BLaER1 (cell line): ENCODE results near the gene MRPL9.
A peak's percentile ranks its signal among the peaks of the same experiment; 100 is the strongest.
"Not testable (repeated sequence)": the region's sequence is repeated elsewhere in the genome, so short reads cannot be mapped to it uniquely, and the experiment has no call there.

Source experiments
- H3K27ac ChIP-seq: shearing (Covaris generic); formaldehyde crosslinking; 2 replicates; pipeline ENCODE4 v1.8.1; 2022
- H3K27me3 ChIP-seq: shearing (Covaris generic); formaldehyde crosslinking; 2 replicates; pipeline ENCODE4 v1.8.1; 2022
- H3K36me3 ChIP-seq: shearing (Covaris generic); formaldehyde crosslinking; 2 replicates; pipeline ENCODE4 v1.8.1; 2022
- H3K4me1 ChIP-seq: shearing (Covaris generic); formaldehyde crosslinking; 2 replicates; pipeline ENCODE4 v1.8.1; 2022
- H3K4me2 ChIP-seq: shearing (Covaris generic); formaldehyde crosslinking; 2 replicates; pipeline ENCODE4 v1.8.1; 2022
- H3K4me3 ChIP-seq: shearing (Covaris generic); formaldehyde crosslinking; 2 replicates; pipeline ENCODE4 v1.8.1; 2022
- H3K9ac ChIP-seq: shearing (Covaris generic); formaldehyde crosslinking; 2 replicates; pipeline ENCODE4 v1.8.1; 2022
- H3K9me3 ChIP-seq: shearing (Covaris generic); formaldehyde crosslinking; 2 replicates; pipeline ENCODE4 v1.8.1; 2022
- H4K20me1 ChIP-seq: shearing (Covaris generic); formaldehyde crosslinking; 2 replicates; pipeline ENCODE4 v1.8.1; 2022
- Cebpa-rat ChIP-seq: shearing (Covaris generic); IDR thresholded peaks from 2 replicates; pipeline ENCODE4 v1.8.1; 2022

Gene MRPL9

DNA sequence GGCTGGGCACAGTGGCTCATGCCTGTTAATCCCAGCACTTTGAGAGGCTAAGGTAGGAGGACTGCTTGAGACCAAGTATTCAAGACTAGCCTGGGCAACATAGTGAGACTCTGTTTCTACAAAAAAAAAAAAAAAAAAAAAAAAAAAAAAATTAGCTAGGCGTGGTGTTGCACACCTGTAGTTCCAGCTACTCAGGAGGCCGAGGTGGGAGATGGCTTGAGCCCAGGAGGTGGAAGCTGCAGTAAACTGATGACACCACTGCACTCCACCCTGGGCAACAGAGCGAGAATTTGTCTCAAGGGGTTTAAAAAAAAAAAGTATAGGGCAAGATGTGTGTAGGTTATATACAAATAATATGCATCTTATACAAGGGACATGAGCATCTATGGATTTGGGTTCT lies 24.4 kb upstream of the MRPL9 start:
- Histone ChIP-seq H3K4me1 (peaks cover 30% of the 10 kb centered on the region), H3K9me3 (no peaks in the 10 kb centered on the region), H3K27me3 (no peaks in the 10 kb centered on the region), H3K36me3 (no peaks in the 10 kb centered on the region), H3K9ac (no peak overlapping the region), H4K20me1 (no peaks in the 10 kb centered on the region), H3K4me2 (no peak overlapping the region), H3K4me3 (no peak overlapping the region), H3K27ac (no peak overlapping the region)
- no peak for TF ChIP-seq Cebpa-rat

DNA sequence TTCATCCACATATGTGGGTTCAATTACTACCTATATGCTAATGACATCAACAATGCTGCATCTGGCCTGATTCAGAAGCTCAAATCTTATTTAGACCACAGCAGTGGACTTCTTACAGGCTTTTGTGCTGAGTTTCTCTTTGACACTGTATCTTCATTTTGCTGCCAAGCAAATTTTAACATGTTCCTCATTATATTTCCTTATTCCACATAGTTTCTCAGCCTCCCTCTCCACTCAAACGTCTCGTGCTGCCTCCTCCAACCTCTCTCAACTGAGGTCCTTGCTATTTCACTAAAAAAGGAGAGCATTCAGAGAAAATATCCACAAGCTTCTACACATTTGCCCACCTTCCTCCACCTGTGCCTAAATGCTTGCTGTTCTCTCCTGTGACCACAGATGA lies 20.5 kb upstream of the MRPL9 start:
- peak overlapping the region; percentile 36 for H3K4me2 ChIP-seq
- no peak overlapping the region for H3K9ac ChIP-seq
- no peaks in the 10 kb centered on the region for H3K9me3 ChIP-seq
- no peaks in the 10 kb centered on the region for H3K27me3 ChIP-seq
- H3K36me3 ChIP-seq, result peaks cover 14% of the 10 kb centered on the region; the same call in 1 of the 2 replicates
- no peak overlapping the region for H3K27ac ChIP-seq
- H3K4me3 ChIP-seq, result no peak overlapping the region
- TF ChIP-seq Cebpa-rat, result no peak
- H4K20me1 ChIP-seq, result no peaks in the 10 kb centered on the region
- peaks cover 18% of the 10 kb centered on the region for H3K4me1 ChIP-seq

DNA sequence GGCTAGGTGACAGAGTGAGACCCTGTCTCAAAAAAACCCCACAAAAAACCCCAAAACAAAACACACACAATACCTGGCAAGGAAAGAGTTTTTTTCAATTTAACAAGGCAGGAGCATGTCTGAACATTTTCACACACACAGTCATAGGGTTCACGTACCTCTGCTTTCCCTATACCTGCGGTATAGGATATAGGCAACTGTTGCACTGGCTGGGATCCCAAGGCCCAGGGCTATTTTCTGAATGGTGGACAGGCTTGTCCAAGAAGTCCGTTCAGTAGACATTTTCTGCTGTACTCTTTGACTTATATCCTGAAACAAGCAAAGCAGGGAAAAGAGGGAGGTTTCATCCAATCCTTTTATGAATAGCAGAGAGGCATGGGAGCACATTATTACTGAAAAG lies 19.4 kb upstream of the MRPL9 start:
- no peak overlapping the region for H3K4me2 ChIP-seq
- no peak overlapping the region for H3K9ac ChIP-seq
- peaks cover 18% of the 10 kb centered on the region for H3K4me1 ChIP-seq
- H4K20me1 ChIP-seq, result no peaks in the 10 kb centered on the region
- no peaks in the 10 kb centered on the region for H3K9me3 ChIP-seq
- H3K27ac ChIP-seq, result no peak overlapping the region
- H3K4me3 ChIP-seq, result no peak overlapping the region
- H3K27me3 ChIP-seq, result no peaks in the 10 kb centered on the region
- peaks cover 23% of the 10 kb centered on the region; the same call in 1 of the 2 replicates for H3K36me3 ChIP-seq
- TF ChIP-seq Cebpa-rat, result no peak

DNA sequence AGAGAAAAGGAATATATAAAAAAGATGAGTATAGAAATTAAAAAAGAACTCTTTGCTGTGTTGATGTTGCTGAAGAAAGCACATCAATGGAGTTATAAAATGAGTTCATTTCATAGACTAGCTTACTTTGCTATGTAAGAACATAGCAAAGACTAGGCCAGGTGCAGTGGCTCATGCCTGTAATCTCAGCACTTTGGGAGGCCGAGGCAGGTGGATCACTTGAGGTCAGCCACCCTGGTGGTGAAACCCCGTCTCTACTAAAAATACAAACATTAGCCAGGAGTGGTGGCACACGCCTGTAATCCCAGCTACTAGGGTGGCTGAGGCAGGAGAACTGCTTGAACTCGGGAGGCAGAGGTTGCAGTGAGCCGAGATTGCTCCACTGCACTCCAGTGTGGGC lies 18.7 kb upstream of the MRPL9 start:
- H3K4me2 ChIP-seq, H4K20me1 ChIP-seq, H3K9me3 ChIP-seq, H3K4me3 ChIP-seq, H3K27me3 ChIP-seq, H3K9ac ChIP-seq, H3K27ac ChIP-seq: not testable (repeated sequence)
- peaks cover 18% of the 10 kb centered on the region for H3K4me1 ChIP-seq
- peaks cover 23% of the 10 kb centered on the region; the same call in 1 of the 2 replicates for H3K36me3 ChIP-seq

DNA sequence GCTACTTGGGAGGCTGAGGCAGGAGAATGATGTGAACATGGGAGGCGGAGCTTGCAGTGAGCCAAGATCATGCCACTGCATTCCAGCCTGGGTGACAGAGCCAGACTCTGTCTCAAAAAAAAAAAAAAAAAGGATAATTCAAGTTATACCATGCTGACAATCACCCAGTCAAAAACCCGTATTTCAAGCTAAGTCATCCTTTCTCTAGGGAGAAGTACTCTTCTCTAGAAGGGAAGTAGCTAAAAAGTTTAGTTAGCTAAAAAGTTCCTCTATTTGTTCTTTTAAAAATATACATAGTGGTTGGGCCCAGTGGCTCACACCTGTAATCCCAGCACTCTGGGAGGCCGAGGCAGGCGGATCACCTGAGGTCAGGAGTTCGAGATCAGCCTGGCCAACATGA lies 17.4 kb upstream of the MRPL9 start:
- H3K27ac ChIP-seq, H3K9me3 ChIP-seq, H3K9ac ChIP-seq, H3K4me2 ChIP-seq, H4K20me1 ChIP-seq, H3K27me3 ChIP-seq, H3K4me3 ChIP-seq: not testable (repeated sequence)
- H3K4me1 ChIP-seq, result peaks cover 18% of the 10 kb centered on the region
- H3K36me3 ChIP-seq, result peaks cover 34% of the 10 kb centered on the region

DNA sequence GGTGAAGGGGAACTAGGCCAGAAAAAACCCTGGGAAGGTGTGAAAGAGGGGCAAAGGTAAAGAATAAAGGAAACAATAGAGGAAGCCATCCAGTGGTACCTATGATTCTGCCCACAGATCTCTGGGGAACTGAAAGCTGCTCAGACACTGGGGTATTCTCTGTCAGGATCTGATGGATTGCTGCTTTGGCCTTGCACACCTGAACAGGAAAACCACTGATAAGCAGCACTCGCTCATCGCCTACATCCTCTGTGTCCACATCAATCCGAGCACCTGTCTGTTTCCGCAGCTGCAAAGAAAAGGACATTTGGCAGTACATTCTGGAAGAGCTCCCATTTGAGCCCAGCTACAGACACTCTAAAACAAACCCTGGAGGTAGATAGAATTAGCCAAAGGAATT lies 16.6 kb upstream of the MRPL9 start:
- Histone ChIP-seq H3K36me3 (peaks cover 42% of the 10 kb centered on the region), H3K9me3 (no peaks in the 10 kb centered on the region), H4K20me1 (no peaks in the 10 kb centered on the region), H3K27me3 (no peaks in the 10 kb centered on the region), H3K4me1 (peaks cover 18% of the 10 kb centered on the region), H3K9ac (no peak overlapping the region), H3K4me2 (peak overlapping the region; percentile 59), H3K4me3 (no peak overlapping the region), H3K27ac (no peak overlapping the region)
- TF ChIP-seq Cebpa-rat, result no peak

DNA sequence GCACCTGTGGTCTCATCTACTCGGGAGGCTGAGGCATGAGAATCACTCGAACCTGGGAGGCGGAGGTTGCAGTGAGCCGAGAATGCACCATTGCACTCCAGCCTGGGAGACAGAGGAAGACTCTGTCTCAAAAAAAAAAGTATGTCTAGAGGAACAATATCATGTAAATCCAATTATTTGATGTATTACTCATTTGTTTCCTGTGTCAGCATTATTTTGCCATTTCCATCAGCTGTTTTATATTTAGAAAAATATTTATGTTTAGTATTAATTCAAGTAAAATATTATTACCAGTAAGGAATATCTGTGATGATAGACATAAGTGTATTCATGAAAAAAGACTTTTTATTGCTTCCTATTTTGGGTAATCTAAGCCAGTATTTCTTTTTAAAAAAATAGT lies 14.0 kb upstream of the MRPL9 start:
- Histone ChIP-seq H3K4me2 (no peak overlapping the region), H3K9me3 (no peaks in the 10 kb centered on the region), H3K27ac (no peak overlapping the region), H3K4me1 (peaks cover 9% of the 10 kb centered on the region), H3K36me3 (peaks cover 53% of the 10 kb centered on the region), H3K4me3 (no peak overlapping the region), H3K27me3 (no peaks in the 10 kb centered on the region), H4K20me1 (no peaks in the 10 kb centered on the region), H3K9ac (no peak overlapping the region)
- no peak for TF ChIP-seq Cebpa-rat

DNA sequence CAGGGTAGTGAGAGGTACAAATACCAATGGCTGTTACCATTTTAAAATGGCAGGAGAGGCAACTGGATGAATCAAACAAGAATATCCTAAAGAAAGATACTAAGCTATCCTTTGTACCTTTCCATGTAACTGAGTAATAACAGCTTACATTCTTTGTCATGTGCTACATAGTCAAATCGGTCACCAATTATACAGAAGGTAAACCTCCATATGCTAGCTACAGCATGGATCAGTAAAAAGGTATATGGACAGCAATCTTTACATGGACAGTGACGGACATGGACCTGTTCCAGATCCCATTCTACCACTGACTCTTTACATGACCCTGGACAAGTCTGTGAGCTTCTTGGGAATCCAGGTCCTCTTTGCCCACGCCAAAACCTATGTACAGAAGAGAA lies 13.4 kb upstream of the MRPL9 start:
- Histone ChIP-seq H3K27me3 (no peaks in the 10 kb centered on the region), H4K20me1 (no peaks in the 10 kb centered on the region), H3K4me3 (no peak overlapping the region), H3K4me2 (no peak overlapping the region), H3K27ac (no peak overlapping the region), H3K36me3 (peaks cover 48% of the 10 kb centered on the region), H3K9ac (no peak overlapping the region), H3K9me3 (no peaks in the 10 kb centered on the region), H3K4me1 (peaks cover 9% of the 10 kb centered on the region)
- TF ChIP-seq Cebpa-rat, result no peak

DNA sequence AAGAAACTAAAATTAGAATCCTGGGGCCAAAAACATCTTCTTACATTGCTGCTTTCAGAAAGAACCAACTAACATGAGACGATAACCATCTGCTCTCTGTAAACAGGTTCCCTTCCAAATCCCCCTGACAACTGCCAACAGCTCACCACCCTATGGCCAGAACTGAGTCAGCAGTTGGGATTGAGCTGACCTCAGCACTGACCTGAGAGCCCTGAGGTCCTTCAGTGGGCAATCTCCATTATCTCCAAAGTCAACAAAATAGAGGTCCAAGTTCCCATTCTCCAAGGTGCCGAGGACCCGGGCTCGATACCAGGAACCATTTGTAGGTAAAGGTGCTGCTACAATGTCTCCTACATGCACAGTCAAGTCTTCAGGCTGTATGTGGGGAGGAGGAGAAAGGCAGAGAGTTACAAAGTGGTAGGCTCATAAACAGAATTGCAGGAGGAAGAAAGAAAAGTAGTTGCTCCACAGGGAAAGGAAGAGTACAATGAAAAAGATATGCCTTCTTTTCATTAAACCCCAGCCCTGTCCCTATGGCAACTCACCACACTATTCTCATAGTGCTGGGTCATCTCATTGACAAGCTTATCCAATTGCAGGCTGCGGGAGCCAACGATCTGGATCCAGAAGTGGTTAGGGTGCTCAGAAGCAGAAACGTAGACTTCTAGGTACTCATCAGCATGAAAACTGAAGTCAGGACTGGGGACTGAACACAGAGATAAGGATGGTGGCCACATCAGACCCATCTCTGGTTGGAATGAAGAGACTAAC lies 12.8 kb upstream of the MRPL9 start:
- no peak overlapping the region for H3K4me2 ChIP-seq
- H3K27ac ChIP-seq, result no peak overlapping the region
- H3K27me3 ChIP-seq, result no peaks in the 10 kb centered on the region
- peaks cover 43% of the 10 kb centered on the region for H3K36me3 ChIP-seq
- H3K4me3 ChIP-seq, result no peak overlapping the region
- no peaks in the 10 kb centered on the region for H3K9me3 ChIP-seq
- no peak for TF ChIP-seq Cebpa-rat
- no peaks in the 10 kb centered on the region for H4K20me1 ChIP-seq
- no peak overlapping the region for H3K9ac ChIP-seq
- peaks cover 9% of the 10 kb centered on the region for H3K4me1 ChIP-seq

DNA sequence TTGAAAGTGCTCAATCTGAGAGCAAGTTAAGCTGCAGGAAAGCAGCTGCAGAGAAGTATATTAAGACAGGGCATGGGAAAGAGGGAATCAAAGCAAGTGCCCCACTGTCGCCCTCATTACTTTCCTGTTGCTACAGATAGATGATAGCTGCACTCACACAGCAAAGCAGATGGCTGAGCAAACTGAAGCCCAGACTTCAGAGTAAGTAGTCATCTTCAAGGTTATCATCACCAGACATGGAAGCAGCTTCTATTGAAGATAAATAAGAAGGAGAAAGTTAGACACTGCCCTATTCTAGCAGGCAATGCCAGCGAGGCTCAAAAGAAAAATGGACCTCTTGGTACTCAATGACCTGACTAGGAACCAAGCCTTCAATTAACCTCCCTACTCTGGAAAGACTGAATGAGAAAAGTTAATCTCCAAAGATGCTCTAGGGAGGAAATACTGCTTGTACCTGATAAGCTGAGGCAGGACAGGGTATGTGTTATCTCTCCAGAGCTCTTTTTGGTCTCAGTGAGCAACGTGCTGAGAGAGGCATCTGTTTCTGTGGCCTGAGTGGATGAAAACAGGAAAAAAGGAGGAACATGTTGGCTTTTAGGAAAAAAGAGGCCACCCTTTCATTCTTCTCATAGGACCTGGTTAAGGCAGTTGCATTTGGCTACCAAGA lies 11.1 kb upstream of the MRPL9 start:
- peaks cover 2% of the 10 kb centered on the region for H3K4me1 ChIP-seq
- no peak overlapping the region for H3K4me3 ChIP-seq
- no peaks in the 10 kb centered on the region for H3K9me3 ChIP-seq
- no peak for TF ChIP-seq Cebpa-rat
- H3K27me3 ChIP-seq, result no peaks in the 10 kb centered on the region
- no peaks in the 10 kb centered on the region for H4K20me1 ChIP-seq
- H3K4me2 ChIP-seq, result no peak overlapping the region
- peaks cover 43% of the 10 kb centered on the region for H3K36me3 ChIP-seq
- H3K9ac ChIP-seq, result no peak overlapping the region
- no peak overlapping the region for H3K27ac ChIP-seq
